22Rv1 (cell line): ENCODE measurements around the gene ZNF543.

ENCODE experiments used
- ZFX ChIP-seq: fragments of 450-650 bp; IDR thresholded peaks from 2 replicates; pipeline ENCODE4 v1.6.1; 2017; ENCODE audit warnings: antibody characterized with exemption, borderline replicate concordance
- TF ChIP-seq, protein P1 (sequence below): fragments of 450-650 bp; IDR thresholded peaks from 2 replicates; pipeline ENCODE4 v1.5.1; 2017; ENCODE audit warnings: mild to moderate bottlenecking

DNA sequence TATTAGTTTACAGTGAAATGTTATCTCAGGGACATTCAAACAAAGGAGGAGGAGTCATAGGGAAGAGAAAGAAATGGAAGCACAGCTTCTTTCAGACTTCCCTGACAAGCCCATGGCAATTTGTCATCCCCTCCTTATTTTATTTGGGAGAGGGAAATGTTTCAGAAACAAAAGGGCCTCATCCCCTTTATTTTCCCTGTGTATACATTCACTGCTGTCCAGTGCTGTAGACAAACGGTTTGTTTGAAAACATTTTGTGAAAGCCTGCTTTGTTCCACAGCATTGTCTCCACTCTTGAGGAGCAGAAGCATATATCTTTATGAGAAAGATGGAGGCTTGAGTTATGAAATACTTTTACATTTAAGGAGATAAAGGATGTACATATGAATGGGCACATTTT lies 27.7 kb upstream of the ZNF543 start:
- TF ChIP-seq, protein P1, sequence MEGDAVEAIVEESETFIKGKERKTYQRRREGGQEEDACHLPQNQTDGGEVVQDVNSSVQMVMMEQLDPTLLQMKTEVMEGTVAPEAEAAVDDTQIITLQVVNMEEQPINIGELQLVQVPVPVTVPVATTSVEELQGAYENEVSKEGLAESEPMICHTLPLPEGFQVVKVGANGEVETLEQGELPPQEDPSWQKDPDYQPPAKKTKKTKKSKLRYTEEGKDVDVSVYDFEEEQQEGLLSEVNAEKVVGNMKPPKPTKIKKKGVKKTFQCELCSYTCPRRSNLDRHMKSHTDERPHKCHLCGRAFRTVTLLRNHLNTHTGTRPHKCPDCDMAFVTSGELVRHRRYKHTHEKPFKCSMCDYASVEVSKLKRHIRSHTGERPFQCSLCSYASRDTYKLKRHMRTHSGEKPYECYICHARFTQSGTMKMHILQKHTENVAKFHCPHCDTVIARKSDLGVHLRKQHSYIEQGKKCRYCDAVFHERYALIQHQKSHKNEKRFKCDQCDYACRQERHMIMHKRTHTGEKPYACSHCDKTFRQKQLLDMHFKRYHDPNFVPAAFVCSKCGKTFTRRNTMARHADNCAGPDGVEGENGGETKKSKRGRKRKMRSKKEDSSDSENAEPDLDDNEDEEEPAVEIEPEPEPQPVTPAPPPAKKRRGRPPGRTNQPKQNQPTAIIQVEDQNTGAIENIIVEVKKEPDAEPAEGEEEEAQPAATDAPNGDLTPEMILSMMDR = no peak
- no peak for TF ChIP-seq ZFX
